Frontal cortex (tissue), 4 donors: ENCODE data around the gene SAMD8. TPM values are rescaled to one million over a fixed set of nuclear protein-coding genes. Genes with fewer than 3 reads are reported as not detected.
"Not testable (repeated sequence)": the region's sequence is repeated elsewhere in the genome, so short reads cannot be mapped to it uniquely, and the experiment has no call there.

Experiments
- DNase-seq, 2 donors: peaks; one replicate each; pipeline ENCODE4 v3.0.0; 2012; ENCODE audit warnings: low spot score in 2 of 2
- FAIRE-seq: peaks from 2 replicates; lab custom pipeline; 2012; peaks lifted over from hg19 to GRCh38; lab: Jason Lieb, UNC
- total RNA-seq: library from RNA; depleted of rRNA; stranded (reverse); fragments of >200 nt; gene quantifications from one replicate; pipeline ENCODE4 v1.2.3, GENCODE V29; 2014
- donor health status: control.
- donor health status: control.
- donor health status: control.

SAMD8 gene
- total RNA-seq, 1 donor from 2014 or later: 73.4 TPM

DNA sequence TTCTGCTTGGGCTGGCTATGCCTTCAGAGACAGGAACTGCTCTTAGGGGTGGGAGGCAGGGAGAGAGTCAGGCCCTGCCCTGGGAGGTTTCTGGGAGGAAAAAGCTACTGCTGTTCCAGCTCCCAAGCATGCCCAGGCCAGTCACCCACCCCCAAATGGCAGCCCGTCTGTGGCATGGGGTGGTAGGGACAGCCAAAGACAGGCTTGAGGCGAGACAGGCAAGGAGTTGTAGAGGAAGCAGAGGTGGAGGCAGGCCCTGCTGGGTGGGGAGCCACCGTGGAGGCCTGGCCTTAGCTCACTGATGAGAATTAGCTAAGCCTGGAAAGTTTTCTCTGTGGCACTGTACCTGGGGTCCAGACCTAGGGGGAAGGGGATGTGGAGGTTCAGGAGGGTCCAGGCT is 6.6 kb upstream of the SAMD8 start:
- FAIRE-seq: no peak

DNA sequence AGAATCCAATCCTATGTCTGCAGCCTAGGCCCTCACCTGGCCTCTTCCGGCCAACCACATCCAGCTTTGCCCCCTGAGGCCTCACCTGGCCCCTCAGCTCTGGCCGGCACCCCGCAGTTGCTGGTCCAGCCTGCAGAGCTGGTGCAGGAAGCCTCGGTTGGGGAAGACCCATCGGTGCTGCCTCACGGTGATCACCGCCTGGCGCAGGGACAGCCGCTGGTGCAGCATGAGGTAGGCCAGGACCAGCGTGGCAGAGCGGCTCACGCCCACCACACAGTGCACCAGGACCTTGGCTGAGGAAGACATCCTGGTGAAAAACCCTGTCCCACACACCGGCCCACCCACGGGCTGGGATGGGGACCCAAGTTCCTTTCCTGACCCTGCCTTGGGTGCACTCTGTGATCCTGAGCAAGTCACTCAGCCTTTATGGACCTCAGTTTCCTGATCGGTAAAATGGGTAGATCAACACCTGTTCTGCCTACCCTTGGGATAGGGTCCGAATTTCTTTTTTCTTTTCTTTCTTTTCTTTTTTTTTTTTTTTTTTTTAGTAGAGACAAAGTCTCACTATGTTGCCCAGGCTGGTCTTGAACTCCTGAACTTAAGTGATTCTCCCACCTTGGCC is 5.8 kb upstream of the SAMD8 start:
- FAIRE-seq (no peak), DNase-seq (no peak)

More for the DNA sequence above, 6.6 kb upstream of the SAMD8 start:
- no peak for DNase-seq

DNA sequence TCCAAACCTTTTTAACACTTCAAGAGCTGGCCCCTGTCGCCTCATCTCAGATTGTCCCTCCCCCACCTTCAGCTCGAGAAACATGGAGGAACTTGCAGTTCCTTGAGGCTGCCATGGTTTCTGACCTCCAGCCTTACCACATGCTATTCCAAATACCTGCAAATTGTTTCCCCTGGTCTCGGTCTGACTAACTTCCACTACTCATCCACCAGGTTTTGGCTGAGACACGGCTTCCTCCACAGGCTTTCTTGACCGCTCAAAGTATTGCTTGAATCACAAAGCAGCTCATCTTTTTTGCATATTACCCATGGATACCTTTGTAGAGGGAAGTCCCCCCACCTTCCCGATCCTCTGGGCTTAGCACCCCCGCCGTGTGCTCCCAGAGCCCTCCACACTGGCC is 5.2 kb upstream of the SAMD8 start:
- FAIRE-seq (no peak), DNase-seq (no peak)

DNA sequence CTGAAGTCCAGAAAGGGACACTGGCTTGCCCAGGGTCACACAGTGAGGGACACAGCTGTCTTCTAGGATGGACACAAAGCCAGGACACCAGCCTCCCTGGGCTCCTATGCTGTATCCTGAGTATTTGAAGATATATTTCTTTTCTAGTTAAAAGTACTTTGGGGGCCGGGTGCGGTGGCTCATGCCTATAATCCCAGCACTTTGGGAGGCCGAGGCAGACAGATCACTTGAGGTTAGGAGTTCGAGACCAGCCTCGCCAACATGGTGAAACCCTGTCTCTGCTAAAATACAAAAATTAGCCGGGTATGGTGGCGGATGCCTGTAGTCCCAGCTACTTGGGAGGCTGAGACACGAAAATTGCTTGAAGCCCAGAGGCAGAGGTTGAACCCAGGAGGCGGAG is 4.6 kb upstream of the SAMD8 start:
- not testable (repeated sequence) for FAIRE-seq, DNase-seq

DNA sequence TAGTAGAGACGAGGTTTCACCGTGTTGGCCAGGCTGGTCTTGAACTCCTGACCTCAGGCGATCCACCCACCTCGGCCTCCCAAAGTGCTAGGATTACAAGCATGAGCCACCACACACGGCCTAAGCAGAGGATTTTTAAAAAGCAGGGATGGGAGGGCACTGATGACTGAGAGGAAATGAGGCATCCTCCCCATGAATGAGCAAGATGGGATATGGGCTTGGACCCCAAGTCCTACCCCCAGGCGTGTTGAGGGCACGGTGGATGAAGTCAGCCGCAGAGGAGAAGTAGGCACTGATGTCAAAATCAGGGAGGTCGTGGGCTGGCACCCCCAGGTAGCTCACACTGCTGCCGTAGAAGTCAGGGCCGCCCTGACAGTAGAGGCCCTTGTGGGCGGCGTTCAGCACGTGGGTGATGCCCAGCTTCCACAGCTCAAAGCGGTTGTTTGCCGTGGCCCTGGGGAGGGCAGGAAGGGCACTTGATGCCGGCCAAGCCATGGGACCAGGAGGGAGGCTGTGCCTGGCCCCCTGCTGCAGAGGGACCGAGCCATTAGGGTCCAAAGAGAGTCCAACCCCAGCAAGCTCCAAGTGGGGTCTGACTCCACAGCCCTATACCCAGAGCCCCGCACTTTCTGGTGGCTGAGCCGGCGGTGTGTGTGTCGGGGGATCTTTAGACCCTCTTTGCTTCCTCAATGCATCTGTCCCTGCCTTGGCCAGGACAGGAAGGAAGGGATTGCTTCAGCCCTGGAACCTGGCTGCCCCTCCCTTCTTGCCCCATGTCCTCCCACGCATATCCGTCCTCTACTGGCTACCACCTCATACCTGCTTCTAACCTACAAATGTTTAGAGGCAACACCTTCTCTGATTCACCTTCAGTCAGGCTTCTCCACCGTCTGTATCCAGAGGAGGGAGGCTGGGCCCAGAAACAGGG is 3.4 kb upstream of the SAMD8 start:
- no peak for FAIRE-seq
- DNase-seq: no peak

DNA sequence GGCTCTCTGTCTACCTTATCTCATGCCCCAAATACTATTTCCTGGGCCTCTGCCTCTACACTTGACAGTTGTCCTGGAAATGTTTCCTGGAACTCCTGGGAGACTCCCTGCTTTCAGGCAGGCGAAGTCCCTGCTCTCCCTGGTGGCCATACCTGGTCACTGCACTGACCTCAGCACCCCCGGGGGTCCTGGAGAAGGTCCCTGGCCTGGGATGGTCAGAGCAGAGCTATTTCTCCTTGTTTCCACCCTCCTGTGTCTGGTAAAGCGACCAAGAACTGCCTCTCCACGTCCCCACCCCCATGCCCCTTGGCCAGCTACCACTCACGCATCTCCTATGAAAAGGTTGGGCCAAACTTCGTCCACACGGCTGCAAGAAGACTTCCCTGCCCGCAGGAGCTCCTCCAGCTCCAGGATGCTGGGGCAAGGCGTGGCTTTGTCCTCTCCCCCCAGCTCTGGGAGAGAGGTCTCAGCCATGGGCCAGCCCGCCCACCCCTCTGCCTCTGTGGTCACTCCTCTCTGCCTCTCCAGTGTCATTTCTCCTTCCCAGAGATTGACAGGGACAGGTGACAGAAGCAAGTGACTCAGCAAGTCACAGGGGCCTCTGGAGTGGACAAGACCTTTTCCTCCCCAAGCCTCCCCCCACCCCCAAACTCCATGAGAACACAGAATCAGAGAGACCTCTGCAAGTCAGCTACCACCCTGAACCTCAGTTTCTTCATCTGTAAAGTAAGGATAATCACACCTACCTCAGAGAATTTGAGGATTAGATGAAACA is 2.6 kb upstream of the SAMD8 start:
- DNase-seq (no peak), FAIRE-seq (no peak)

DNA sequence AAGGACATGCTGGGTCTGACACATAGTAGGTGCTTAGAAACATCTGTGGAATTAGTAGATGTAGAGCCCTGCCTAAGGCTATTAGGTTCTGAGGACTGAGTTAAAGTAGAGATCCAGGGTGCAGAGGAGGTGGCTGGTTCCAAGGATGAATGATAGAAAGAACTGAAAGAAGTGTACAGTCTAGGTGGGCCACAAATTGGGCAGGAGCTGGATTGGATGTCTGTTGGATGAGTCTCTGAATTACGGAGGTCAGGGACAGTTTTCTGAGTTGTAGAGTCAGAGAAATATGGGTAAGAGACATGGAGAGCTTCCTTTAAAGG is 2.0 kb upstream of the SAMD8 start:
- no peak for DNase-seq
- no peak for FAIRE-seq

DNA sequence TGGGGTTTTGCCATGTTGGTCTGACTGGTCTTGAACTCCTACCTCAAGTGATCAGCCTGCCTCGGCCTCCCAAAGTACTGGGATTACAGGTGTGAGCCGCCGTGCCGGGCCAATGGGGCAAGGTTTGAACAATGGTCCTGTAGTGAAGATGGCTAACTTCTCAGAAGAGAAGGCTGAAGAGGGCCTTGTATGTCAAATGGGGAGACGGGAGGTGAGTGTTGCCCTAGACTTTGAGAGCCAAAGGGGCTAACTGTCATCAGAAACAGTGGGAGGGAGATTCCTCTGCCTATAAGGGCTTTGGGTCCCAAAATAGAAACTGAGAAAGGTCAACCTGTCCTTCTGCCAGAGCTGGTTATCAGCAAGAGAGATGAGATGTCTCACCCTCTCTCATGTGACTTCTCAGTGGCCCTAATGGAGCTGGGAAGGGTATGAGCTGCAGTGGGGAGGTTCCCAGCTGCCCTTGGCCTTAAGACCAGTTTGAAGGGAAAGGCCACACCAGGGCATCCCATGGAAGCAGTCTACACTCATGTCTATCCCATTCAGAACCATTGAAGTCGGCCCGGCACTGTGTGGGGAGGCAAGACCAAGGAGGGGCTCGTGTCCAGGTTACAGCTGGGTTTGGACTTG is 1.3 kb upstream of the SAMD8 start:
- no peak for DNase-seq
- FAIRE-seq: no peak

DNA sequence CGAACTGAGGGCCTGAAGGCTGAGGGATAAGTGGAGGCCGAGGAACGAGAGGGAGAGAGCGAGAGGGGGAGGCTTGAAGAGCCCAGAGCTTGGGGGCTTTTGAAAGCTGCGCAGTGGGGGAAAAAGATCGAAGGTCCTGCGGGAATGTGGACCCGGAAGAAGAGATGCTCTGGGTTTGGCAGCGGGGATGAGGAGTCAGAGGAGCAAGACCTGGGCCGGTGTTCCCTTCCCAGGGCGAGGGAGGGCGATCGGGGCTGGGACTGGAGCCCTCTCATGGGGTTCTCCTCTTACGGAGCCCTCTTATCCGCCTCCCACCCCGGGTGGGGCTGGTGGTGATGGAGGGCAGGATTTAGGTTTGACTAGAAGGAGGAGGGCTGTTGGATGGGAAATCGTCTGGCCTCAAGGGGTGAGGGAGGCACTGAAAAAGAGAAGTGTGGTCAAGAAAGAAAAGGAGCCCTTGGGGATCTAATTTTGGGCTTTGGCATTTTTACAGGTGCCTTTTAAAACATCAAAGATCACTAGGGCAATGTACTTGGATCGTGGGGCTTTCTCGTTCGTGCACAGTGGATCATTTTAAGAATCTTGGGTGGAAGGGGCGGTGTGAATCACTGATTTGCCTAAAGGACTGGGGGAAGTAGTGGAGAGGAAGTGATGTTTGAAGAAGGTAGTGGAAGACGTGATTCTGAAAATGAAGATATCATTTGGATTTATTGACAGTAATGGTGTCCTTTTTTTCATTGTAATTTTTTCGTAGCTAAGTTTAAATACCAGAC is 637 bp downstream of the SAMD8 start:
- DNase-seq (peak; percentile 46 to 50), FAIRE-seq (no peak)

DNA sequence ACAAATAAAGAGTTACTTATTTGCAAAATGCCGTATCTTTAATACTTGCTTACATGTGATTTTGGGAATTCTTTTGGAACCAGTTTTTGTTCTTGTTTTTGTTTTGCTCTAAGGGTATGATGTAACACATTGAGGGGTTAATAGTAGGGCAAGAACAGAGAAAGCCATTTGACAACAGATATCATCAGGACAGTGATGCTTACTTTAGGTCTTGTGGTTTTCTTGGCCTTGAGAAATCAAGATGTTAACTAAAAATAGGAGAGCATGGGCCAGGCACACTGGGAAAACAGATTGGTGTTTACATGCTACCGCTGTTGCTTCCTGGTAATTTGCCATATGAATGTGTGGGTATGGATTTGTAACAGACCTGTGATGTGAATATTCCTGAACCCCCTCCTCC is 3.7 kb downstream of the SAMD8 start:
- no peak for DNase-seq
- no peak for FAIRE-seq

DNA sequence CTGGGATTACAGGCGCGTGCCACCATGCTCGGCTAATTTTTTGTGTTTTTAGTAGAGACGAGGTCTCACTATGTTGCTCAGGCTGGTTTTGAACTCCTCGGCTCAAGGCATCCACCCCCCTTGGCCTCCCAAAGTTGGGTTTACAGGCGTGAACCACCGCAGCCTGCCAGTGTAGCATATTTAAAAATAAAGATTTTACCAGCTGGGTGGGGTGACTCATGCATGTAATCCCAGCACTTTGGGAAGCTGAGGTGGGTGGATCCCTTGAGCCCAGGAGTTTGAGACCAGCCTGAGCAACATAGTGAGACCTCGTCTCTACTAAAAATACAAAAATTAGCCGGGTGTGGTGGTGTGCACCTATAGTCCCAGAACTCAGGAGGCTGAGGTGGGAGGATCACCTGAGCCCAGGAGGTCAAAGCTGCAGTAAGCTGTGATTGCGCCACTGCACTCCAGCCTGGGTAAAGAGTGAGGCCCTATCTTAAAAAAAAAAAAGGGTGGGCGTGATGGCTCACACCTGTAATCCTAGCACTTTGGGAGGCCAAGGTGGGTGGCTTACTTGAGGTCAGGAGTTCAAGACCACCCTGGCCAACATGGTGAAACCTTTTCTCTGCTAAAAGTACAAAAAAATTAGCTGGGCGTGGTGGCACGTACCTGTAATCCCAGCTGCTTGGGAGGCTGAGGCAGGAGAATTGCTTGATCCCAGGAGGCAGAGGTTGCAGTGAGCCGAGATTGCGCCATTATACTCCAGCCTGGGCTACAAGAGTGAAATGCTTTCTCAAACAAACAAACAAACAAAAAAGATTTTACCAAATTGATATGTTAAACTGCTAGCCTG is 5.7 kb downstream of the SAMD8 start:
- not testable (repeated sequence) for FAIRE-seq, DNase-seq

DNA sequence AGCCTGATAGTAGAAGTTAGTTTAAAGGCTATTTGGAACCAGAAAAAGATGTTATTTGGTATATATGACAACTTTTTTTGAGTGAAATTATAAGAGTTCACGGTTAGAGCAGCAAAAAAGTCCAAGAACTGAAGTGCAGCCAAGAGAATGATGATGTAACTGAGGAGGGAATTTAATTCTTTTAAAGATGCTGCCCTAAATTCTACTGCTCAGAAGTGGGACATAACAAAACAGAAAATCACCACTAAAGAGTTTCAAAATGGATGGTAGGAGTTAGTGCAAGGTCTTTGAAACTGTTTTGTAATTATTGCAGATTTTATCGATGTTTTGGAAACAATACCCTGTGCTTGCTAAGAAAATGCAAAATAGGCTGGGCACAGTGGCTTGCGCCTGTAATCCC is 6.5 kb downstream of the SAMD8 start:
- no peak for DNase-seq

DNA sequence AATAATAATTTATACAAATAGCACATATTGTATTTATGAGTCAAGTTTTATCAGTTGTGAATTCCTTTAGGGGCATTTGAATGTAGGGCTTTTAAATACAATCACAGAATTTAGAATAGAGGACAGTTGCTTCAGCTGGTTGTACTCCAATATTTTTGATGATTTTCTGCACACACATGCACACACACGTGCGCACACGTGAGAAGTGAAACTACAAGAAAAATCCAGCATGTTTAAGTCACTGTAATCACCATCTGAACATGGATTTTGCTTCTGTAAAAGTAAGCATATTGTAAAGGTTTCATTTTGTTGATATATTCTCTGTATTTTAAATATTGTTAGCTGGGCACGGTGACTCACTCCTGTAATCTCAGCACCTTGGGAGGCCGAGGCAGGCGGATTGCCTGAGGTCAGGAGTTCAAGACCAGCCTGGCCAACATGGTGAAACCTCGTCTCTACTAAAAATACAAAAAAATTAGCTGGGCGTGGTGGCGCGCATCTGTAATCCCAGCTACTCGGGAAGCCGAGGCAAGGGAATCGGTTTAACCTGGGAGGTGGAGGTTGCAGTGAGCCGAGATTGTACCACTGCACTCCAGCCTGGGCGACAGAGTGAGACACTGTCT is 8.1 kb downstream of the SAMD8 start:
- not testable (repeated sequence) for DNase-seq, FAIRE-seq

More for the DNA sequence above, 6.5 kb downstream of the SAMD8 start:
- no peak for FAIRE-seq

DNA sequence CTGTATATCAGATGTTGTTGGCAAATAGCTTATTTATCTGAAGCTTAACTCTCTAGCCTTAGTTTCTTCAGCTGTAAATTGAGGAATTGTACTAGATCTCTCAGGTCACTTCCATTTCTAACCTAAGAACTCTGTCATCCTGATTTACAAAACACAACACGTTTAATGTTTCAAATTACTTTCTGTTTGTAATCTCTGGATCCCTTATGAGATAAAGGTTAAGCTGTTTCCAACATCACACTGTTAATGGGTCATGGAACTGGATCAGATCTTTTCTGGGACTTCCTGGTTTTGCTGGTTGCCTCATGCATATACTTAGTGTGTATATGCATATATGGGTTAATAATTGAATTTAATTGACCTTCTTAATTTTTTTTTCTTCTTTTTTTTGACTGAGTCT is 9.9 kb downstream of the SAMD8 start:
- DNase-seq: no peak
- no peak for FAIRE-seq

DNA sequence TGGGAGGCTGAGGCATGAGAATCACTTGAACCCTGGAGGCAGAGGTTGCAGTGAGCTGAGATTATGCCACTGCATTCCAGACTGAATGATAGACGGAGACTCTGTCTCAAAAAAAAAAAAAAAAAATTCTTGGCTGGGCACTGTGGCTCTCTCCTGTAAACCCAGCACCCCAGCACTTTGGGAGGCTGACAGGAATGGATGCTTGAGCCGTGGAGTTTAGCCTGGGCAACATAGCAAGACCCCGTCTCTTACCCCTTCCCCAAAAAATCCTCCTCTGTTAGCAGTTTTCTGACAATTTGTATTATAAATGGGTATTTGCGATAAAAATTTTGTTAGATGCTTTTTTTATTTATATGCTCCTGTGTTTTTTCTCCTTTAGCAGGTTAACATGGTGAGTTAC is 11.0 kb downstream of the SAMD8 start:
- DNase-seq: no peak
- FAIRE-seq: no peak

DNA sequence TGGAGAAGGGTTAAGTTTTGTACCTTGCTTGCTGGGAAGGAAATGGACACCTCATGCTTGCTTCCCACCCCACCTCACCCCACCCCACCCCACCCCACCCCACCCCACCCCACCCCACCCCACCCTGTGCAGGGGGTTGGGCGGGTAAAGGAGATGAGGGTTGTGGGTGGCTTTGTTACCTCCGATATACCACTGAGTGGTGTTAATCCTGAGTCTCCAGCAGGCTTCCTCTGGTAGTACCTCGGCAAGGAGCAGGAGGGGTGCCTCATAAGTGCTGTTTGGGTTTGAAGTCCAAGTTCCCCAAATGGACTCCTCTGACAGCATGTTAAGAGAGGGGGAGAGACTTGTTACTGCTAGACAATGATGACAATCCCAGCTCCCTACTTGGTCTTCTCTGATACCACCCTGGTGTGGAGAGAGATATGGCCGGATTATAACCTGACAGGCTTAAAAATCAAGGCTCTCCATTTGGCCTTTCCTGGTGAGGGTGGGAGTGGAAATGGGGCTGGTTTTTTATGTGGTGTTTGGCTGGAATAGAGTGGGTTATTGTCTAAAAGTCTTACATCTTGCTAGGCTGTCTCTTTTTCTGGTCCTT is 11.7 kb downstream of the SAMD8 start:
- no peak for FAIRE-seq
- DNase-seq: no peak

DNA sequence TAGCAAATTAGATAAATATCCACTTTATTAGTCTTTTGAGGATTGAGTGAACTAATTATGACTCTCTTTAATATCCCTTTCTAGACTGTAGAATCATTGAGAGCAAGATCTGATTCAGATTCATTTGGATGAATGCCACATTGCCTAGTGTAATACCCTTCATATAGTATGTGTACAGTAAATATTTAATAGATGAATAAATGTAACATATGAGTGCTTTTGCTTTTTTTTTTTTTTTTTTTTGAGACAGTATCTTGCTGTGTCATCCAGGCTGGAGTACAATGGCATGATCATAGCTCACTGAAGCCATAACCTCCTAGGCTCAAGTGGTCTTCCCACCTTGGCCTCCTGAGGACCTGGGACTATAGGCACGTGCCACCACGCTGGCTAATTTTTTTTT is 14.8 kb downstream of the SAMD8 start:
- no peak for FAIRE-seq

DNA sequence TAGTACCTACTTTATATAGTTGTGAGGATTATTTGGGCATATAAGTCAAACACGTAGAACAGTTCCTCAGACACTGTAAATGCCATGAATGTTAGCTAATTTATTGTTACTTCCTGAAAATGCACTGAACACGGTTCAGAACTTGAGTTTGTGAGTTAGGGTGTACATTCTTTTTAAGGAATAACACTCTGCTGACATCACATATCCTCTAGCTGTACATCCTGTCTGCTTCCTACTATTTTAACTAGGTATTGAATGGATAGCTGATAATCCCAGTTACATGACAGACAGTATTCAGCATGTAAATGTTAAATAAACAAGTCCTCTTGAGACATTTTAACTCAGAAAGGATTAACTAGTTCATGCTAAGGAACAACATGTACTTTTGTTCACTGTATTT is 16.0 kb downstream of the SAMD8 start:
- no peak for FAIRE-seq
- DNase-seq: no peak

More for the DNA sequence above, 14.8 kb downstream of the SAMD8 start:
- DNase-seq: no peak
